ENCODE results near the gene OGT.

- TF ChIP-seq POLR2A (IDR thresholded peaks at IDR 0.05) = no peak
- TF ChIP-seq CTCF (IDR thresholded peaks at IDR 0.05) = no peak
Observed at GRCh38 chrX:71489540-71489939, 43.4 kb upstream of the OGT start.
